ENCODE measurements around the gene LRG1.

Gene LRG1

GRCh38 chr19:4496304-4496703, 43.5 kb downstream of the LRG1 start:
- DNase-seq (ENCODE audit: low read depth in 1 of 2, low spot score in 1 of 2) = no peak

GRCh38 chr19:4495471-4495870, 44.4 kb downstream of the LRG1 start:
- DNase-seq (ENCODE audit: low read depth in 1 of 2, low spot score in 1 of 2) = no peak

GRCh38 chr19:4494691-4495064, 45.2 kb downstream of the LRG1 start:
- no peak for DNase-seq (ENCODE audit: low read depth in 1 of 2, low spot score in 1 of 2)

- no peak for DNase-seq (ENCODE audit: low read depth in 1 of 2, low spot score in 1 of 2)
These were observed 45.7 kb downstream of the LRG1 start for GRCh38 chr19:4493929-4494690.

GRCh38 chr19:4493104-4493928, 46.5 kb downstream of the LRG1 start:
- DNase-seq (ENCODE audit: low read depth in 1 of 2, low spot score in 1 of 2) = no peak

- DNase-seq (ENCODE audit: low read depth in 1 of 2, low spot score in 1 of 2) = no peak
These were observed 47.3 kb downstream of the LRG1 start for GRCh38 chr19:4492337-4493103.

- DNase-seq (ENCODE audit: low read depth in 1 of 2, low spot score in 1 of 2) = no peak
These were observed 48.4 kb downstream of the LRG1 start for GRCh38 chr19:4491446-4491845.

GRCh38 chr19:4488496-4488895, 51.3 kb downstream of the LRG1 start:
- no peak for DNase-seq (ENCODE audit: low read depth in 1 of 2, low spot score in 1 of 2)

- DNase-seq (ENCODE audit: low read depth in 1 of 2, low spot score in 1 of 2) = no peak
These were observed 52.3 kb downstream of the LRG1 start for GRCh38 chr19:4487572-4487971.
